ENCODE measurements around the gene ZKSCAN1. TPM values are rescaled to one million over a fixed set of nuclear protein-coding genes. Genes with fewer than 3 reads are reported as not detected.
A peak's percentile ranks its signal among the peaks of the same experiment; 100 is the strongest.

The ZKSCAN1 gene
- total and polyA plus RNA-seq, 2 experiments from 2014 or later, result 11.8 to 19.4 TPM

DNA sequence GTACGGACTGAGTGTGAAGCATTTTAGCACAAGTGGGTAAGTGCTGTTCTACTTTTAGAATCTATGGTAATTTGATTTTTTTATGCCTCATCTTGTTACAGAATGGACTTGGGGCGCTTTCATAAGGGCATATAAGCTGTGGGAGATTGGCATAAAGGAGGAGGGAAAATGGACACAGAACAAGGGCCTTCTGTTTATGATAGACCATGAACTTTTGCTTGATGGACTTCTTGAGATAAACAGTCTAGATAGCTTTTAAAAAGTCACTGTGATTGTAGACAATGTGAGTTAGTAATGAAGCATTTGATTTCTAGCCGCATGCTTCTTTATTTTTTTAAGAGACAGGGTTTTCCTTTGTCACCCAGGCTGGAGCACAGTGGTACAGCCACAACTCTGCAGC, 36.2 kb downstream of the ZKSCAN1 start:
- Histone ChIP-seq H3K27me3 (ENCODE audit: insufficient read depth) (no peaks in the 10 kb centered on the region), H3K9me2 (ENCODE audit: insufficient read depth) (peaks cover 8% of the 10 kb centered on the region), H3K4me2 (no peak overlapping the region), H3K27ac (ENCODE audit: low read depth) (no peak overlapping the region), H3F3A (replicated peaks; ENCODE audit: low read depth) (peaks cover 13% of the 10 kb centered on the region; the same call in 1 of the 2 replicates), H3K36me3 (ENCODE audit: insufficient read depth) (no peaks in the 10 kb centered on the region; the same call in 1 of the 2 replicates), H3K4me3 (no peak overlapping the region), H3K79me2 (replicated peaks; ENCODE audit: insufficient read depth) (peaks cover 33% of the 10 kb centered on the region), H2AFZ (no peak overlapping the region), H4K20me1 (replicated peaks; ENCODE audit: insufficient read depth) (no peaks in the 10 kb centered on the region), H3K4me1 (ENCODE audit: insufficient read depth) (peaks cover 2% of the 10 kb centered on the region; the same call in 1 of the 2 replicates)
- Mint-ChIP-seq H3K36me3 (ENCODE audit: low read depth) (peaks cover 16% of the 10 kb centered on the region), H3K4me1 (peaks cover 8% of the 10 kb centered on the region), H3K4me3 (peak overlapping the region; percentile 61), H3K27me3 (ENCODE audit: insufficient read depth, low read depth, poor library complexity) (peaks cover 15% of the 10 kb centered on the region), H3K27ac (no peak overlapping the region; the same call in 1 of the 2 replicates), H3K9me3 (no peaks in the 10 kb centered on the region)
- ATAC-seq (no peak), DNase-seq (ENCODE audit: low spot score) (no peak)
- TF ChIP-seq JUNB (IDR thresholded peaks at IDR 0.05; ENCODE audit: unreplicated experiment), result no peak
- TF ChIP-seq ZNF331 (CRISPR knock-in tag; IDR thresholded peaks at IDR 0.05; ENCODE audit: low read depth), result no peak
- TF ChIP-seq EZH2 (IDR thresholded peaks at IDR 0.05; ENCODE audit: low read depth, unreplicated experiment), result no peak

DNA sequence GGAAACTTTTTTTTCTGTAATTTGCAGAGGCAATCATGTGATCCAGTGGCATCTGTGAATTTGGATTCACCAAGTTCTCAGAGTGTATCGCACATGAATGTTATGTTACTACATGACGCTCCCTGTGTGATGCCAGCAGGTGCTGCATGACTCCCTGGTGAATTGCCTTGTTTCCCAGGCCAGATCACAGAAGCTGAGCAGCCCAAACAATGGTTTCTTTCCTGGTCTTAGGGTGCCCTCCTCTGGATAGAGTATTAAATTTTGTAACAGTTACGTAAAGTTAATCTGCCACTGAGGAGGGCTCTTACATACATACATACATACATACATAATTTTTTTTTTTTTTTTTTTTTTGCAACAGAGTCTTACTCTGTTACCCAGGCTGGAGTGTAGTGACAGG, 37.8 kb downstream of the ZKSCAN1 start:
- Histone ChIP-seq H3K27ac (ENCODE audit: low read depth) (no peak overlapping the region), H3K4me3 (no peak overlapping the region), H3K27me3 (ENCODE audit: insufficient read depth) (no peaks in the 10 kb centered on the region), H3K4me1 (ENCODE audit: insufficient read depth) (peaks cover 2% of the 10 kb centered on the region; the same call in 1 of the 2 replicates), H4K20me1 (replicated peaks; ENCODE audit: insufficient read depth) (0 out of 2 replicates have a peak, but pooled peaks cover 6% of the 10 kb centered on the region), H3K4me2 (no peak overlapping the region), H3K9me2 (ENCODE audit: insufficient read depth) (peaks cover 7% of the 10 kb centered on the region), H3K79me2 (replicated peaks; ENCODE audit: insufficient read depth) (peaks cover 33% of the 10 kb centered on the region), H3K36me3 (ENCODE audit: insufficient read depth) (peaks cover 10% of the 10 kb centered on the region), H3F3A (replicated peaks; ENCODE audit: low read depth) (peaks cover 16% of the 10 kb centered on the region; the same call in 1 of the 2 replicates), H2AFZ (no peak overlapping the region)
- no peaks in the 10 kb centered on the region for H3K9me3 Mint-ChIP-seq
- H3K4me1 Mint-ChIP-seq, result peaks cover 8% of the 10 kb centered on the region
- peak; percentile 65 for DNase-seq (ENCODE audit: low spot score)
- H3K4me3 Mint-ChIP-seq, result no peak overlapping the region
- peak; percentile 6; the same call in 1 of the 3 replicates for ATAC-seq
- H3K27ac Mint-ChIP-seq, result no peak overlapping the region
- peaks cover 32% of the 10 kb centered on the region for H3K36me3 Mint-ChIP-seq (ENCODE audit: low read depth)
- peaks cover 17% of the 10 kb centered on the region for H3K27me3 Mint-ChIP-seq (ENCODE audit: insufficient read depth, low read depth, poor library complexity)
- TF ChIP-seq, protein P1, sequence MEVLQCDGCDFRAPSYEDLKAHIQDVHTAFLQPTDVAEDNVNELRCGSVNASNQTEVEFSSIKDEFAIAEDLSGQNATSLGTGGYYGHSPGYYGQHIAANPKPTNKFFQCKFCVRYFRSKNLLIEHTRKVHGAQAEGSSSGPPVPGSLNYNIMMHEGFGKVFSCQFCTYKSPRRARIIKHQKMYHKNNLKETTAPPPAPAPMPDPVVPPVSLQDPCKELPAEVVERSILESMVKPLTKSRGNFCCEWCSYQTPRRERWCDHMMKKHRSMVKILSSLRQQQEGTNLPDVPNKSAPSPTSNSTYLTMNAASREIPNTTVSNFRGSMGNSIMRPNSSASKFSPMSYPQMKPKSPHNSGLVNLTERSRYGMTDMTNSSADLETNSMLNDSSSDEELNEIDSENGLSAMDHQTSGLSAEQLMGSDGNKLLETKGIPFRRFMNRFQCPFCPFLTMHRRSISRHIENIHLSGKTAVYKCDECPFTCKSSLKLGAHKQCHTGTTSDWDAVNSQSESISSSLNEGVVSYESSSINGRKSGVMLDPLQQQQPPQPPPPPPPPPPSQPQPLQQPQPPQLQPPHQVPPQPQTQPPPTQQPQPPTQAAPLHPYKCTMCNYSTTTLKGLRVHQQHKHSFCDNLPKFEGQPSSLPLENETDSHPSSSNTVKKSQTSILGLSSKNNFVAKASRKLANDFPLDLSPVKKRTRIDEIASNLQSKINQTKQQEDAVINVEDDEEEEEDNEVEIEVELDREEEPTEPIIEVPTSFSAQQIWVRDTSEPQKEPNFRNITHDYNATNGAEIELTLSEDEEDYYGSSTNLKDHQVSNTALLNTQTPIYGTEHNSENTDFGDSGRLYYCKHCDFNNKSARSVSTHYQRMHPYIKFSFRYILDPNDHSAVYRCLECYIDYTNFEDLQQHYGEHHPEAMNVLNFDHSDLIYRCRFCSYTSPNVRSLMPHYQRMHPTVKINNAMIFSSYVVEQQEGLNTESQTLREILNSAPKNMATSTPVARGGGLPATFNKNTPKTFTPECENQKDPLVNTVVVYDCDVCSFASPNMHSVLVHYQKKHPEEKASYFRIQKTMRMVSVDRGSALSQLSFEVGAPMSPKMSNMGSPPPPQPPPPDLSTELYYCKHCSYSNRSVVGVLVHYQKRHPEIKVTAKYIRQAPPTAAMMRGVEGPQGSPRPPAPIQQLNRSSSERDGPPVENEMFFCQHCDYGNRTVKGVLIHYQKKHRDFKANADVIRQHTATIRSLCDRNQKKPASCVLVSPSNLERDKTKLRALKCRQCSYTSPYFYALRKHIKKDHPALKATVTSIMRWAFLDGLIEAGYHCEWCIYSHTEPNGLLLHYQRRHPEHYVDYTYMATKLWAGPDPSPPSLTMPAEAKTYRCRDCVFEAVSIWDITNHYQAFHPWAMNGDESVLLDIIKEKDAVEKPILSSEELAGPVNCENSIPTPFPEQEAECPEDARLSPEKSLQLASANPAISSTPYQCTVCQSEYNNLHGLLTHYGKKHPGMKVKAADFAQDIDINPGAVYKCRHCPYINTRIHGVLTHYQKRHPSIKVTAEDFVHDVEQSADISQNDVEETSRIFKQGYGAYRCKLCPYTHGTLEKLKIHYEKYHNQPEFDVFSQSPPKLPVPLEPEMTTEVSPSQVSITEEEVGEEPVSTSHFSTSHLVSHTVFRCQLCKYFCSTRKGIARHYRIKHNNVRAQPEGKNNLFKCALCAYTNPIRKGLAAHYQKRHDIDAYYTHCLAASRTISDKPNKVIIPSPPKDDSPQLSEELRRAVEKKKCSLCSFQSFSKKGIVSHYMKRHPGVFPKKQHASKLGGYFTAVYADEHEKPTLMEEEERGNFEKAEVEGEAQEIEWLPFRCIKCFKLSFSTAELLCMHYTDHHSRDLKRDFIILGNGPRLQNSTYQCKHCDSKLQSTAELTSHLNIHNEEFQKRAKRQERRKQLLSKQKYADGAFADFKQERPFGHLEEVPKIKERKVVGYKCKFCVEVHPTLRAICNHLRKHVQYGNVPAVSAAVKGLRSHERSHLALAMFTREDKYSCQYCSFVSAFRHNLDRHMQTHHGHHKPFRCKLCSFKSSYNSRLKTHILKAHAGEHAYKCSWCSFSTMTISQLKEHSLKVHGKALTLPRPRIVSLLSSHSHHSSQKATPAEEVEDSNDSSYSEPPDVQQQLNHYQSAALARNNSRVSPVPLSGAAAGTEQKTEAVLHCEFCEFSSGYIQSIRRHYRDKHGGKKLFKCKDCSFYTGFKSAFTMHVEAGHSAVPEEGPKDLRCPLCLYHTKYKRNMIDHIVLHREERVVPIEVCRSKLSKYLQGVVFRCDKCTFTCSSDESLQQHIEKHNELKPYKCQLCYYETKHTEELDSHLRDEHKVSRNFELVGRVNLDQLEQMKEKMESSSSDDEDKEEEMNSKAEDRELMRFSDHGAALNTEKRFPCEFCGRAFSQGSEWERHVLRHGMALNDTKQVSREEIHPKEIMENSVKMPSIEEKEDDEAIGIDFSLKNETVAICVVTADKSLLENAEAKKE (CRISPR knock-in tag; IDR thresholded peaks at IDR 0.05), result no peak
- peak; percentile 22 to 51; a peak in 2 of 4 replicates for TF ChIP-seq CTCF (conservative IDR thresholded peaks at IDR 0.05; ENCODE audit: low read depth in 2 of 2)
- no peak for TF ChIP-seq CREB1 (CRISPR knock-in tag; IDR thresholded peaks at IDR 0.05; ENCODE audit: low read depth)
- TF ChIP-seq REST (IDR thresholded peaks at IDR 0.05; ENCODE audit: unreplicated experiment), result no peak

Measured in GM23338 (cell line).